ENCODE results near the gene KRT16. TPM values are rescaled to one million over a fixed set of nuclear protein-coding genes. Genes with fewer than 3 reads are reported as not detected.
"Not testable (repeated sequence)": the region's sequence is repeated elsewhere in the genome, so short reads cannot be mapped to it uniquely, and the experiment has no call there.

KRT16 gene
- total RNA-seq, 1 donor: not detected

GRCh38 chr17:41631025-41631897 lies 18.7 kb upstream of the KRT16 start:
- no peak for DNase-seq (ENCODE audit: low read depth)
- no peak for TF ChIP-seq CTCF (IDR thresholded peaks at IDR 0.05; ENCODE audit: insufficient read depth, low read depth, low read length)
- H3K4me3 ChIP-seq (ENCODE audit: low read depth, low read length): no peak overlapping the region

GRCh38 chr17:41629826-41630670 lies 17.5 kb upstream of the KRT16 start:
- no peak for DNase-seq (ENCODE audit: low read depth)
- no peak for TF ChIP-seq CTCF (IDR thresholded peaks at IDR 0.05; ENCODE audit: insufficient read depth, low read depth, low read length)
- no peak overlapping the region for H3K4me3 ChIP-seq (ENCODE audit: low read depth, low read length)

- DNase-seq (ENCODE audit: low read depth): no peak
- no peak for TF ChIP-seq CTCF (IDR thresholded peaks at IDR 0.05; ENCODE audit: insufficient read depth, low read depth, low read length)
- H3K4me3 ChIP-seq (ENCODE audit: low read depth, low read length): no peak overlapping the region
Measured at GRCh38 chr17:41629316-41629715, 16.7 kb upstream of the KRT16 start.

GRCh38 chr17:41628621-41629255 lies 16.2 kb upstream of the KRT16 start:
- H3K4me3 ChIP-seq (ENCODE audit: low read depth, low read length); DNase-seq (ENCODE audit: low read depth): not testable (repeated sequence)

GRCh38 chr17:41628073-41628370 lies 15.5 kb upstream of the KRT16 start:
- not testable (repeated sequence) for H3K4me3 ChIP-seq (ENCODE audit: low read depth, low read length)

GRCh38 chr17:41627316-41628072 lies 14.9 kb upstream of the KRT16 start:
- TF ChIP-seq CTCF (IDR thresholded peaks at IDR 0.05; ENCODE audit: insufficient read depth, low read depth, low read length): no peak
- DNase-seq (ENCODE audit: low read depth): no peak
- H3K4me3 ChIP-seq (ENCODE audit: low read depth, low read length): no peak overlapping the region

More at GRCh38 chr17:41628073-41628370, 15.5 kb upstream of the KRT16 start:
- DNase-seq (ENCODE audit: low read depth): not testable (repeated sequence)

GRCh38 chr17:41626914-41627295 lies 14.3 kb upstream of the KRT16 start:
- not testable (repeated sequence) for H3K4me3 ChIP-seq (ENCODE audit: low read depth, low read length); DNase-seq (ENCODE audit: low read depth)

- H3K4me3 ChIP-seq (ENCODE audit: low read depth, low read length); DNase-seq (ENCODE audit: low read depth): not testable (repeated sequence)
Measured at GRCh38 chr17:41626028-41626913, 13.7 kb upstream of the KRT16 start.

Measured in fibroblast of villous mesenchyme (primary cell).